GM21619 (cell line): ENCODE measurements around the gene CREBL2.
"Not testable (repeated sequence)": the region's sequence is repeated elsewhere in the genome, so short reads cannot be mapped to it uniquely, and the experiment has no call there.

ENCODE experiments used
- ATAC-seq: cut with Tn5 transposase; IDR thresholded peaks from one replicate; pipeline ENCODE4 v1.9.1; 2021; ENCODE audit not compliant: unreplicated experiment

Gene CREBL2

GRCh38 chr12:12596598-12596997 is 15.1 kb upstream of the CREBL2 start:
- not testable (repeated sequence) for ATAC-seq

GRCh38 chr12:12598864-12599263 is 12.8 kb upstream of the CREBL2 start:
- no peak for ATAC-seq

GRCh38 chr12:12599750-12600643 is 11.7 kb upstream of the CREBL2 start:
- ATAC-seq, result no peak

- no peak for ATAC-seq
Observed at GRCh38 chr12:12600659-12601058, 11.0 kb upstream of the CREBL2 start.

GRCh38 chr12:12604740-12605139 is 6.9 kb upstream of the CREBL2 start:
- no peak for ATAC-seq

GRCh38 chr12:12606781-12607589 is 4.7 kb upstream of the CREBL2 start:
- peak; percentile 40 for ATAC-seq

GRCh38 chr12:12608557-12608957 is 3.1 kb upstream of the CREBL2 start:
- no peak for ATAC-seq

GRCh38 chr12:12609692-12610091 is 2.0 kb upstream of the CREBL2 start:
- ATAC-seq, result no peak

GRCh38 chr12:12610711-12611110 is 965 bp upstream of the CREBL2 start:
- no peak for ATAC-seq

GRCh38 chr12:12612358-12612757 is 682 bp downstream of the CREBL2 start:
- ATAC-seq, result no peak

- ATAC-seq, result no peak
Observed at GRCh38 chr12:12613344-12613743, 1.7 kb downstream of the CREBL2 start.

- ATAC-seq, result no peak
Observed at GRCh38 chr12:12614342-12614741, 2.7 kb downstream of the CREBL2 start.

GRCh38 chr12:12616512-12617310 is 5.0 kb downstream of the CREBL2 start:
- ATAC-seq, result no peak

- ATAC-seq, result not testable (repeated sequence)
Observed at GRCh38 chr12:12618064-12618463, 6.4 kb downstream of the CREBL2 start.

GRCh38 chr12:12620730-12621315 is 9.1 kb downstream of the CREBL2 start:
- no peak for ATAC-seq

- no peak for ATAC-seq
Observed at GRCh38 chr12:12622418-12622817, 10.7 kb downstream of the CREBL2 start.

GRCh38 chr12:12624498-12624992 is 12.9 kb downstream of the CREBL2 start:
- ATAC-seq, result no peak

- no peak for ATAC-seq
Observed at GRCh38 chr12:12626471-12626870, 14.8 kb downstream of the CREBL2 start.

- no peak for ATAC-seq
Observed at GRCh38 chr12:12627308-12627827, 15.7 kb downstream of the CREBL2 start.

GRCh38 chr12:12628013-12628412 is 16.3 kb downstream of the CREBL2 start:
- ATAC-seq, result no peak
